A549 (cell line): ENCODE data around the gene RFC4. TPM values are rescaled to one million over a fixed set of nuclear protein-coding genes. Genes with fewer than 3 reads are reported as not detected.

ENCODE experiments used
- ATAC-seq, 2 experiments: fragments of 200-7000 bp in 1 of 2; fragments of >200 bp in 1 of 2; cut with Nextera tagmentation in 1 of 2; cut with Tn5 transposase in 1 of 2; 3 replicates each; pipeline versions ENCODE4 v1.8.0 to v1.9.1; 2018 to 2020; ENCODE audit warnings: mild to moderate bottlenecking in 1 of 2, moderate library complexity in 1 of 2
- CTCF ChIA-PET: fragments of 300-600 bp; sonication (Branson Sonifier 250); formaldehyde crosslinking; extraction: SDS; loops from one replicate; lab custom pipeline; 2021; ENCODE audit warnings: antibody characterized with exemption, inconsistent platforms; lab: Yijun Ruan, JAX
- POLR2A ChIA-PET: fragments of 350-600 bp; formaldehyde crosslinking; extraction: SDS; loops from one replicate; lab custom pipeline; 2021; ENCODE audit warnings: antibody characterized with exemption, inconsistent platforms; lab: Yijun Ruan, JAX
- DNase-seq, 2 experiments: peaks; one replicate each; pipeline versions ENCODE4 v3.0.0 to v3.0.0-alpha.2; 2011 to 2016; ENCODE audit warnings: low read depth in 1 of 2, low spot score in 1 of 2
- FAIRE-seq: peaks from 2 replicates; lab custom pipeline; 2011; peaks lifted over from hg19 to GRCh38; lab: Jason Lieb, UNC
- H3K27ac ChIP-seq, 2 experiments: fragments of >200 bp; sonication (Bioruptor Twin); formaldehyde crosslinking; 3 replicates each; pipeline ENCODE4 v1.5.1; 2016 to 2017
- H3K4me1 ChIP-seq: fragments of >200 bp; sonication (Bioruptor Twin); formaldehyde crosslinking; 3 replicates; pipeline ENCODE4 v1.6.1; 2016
- H3K4me2 ChIP-seq: fragments of >200 bp; sonication (Bioruptor Twin); formaldehyde crosslinking; 3 replicates; pipeline ENCODE4 v1.6.1; 2016
- H3K4me3 ChIP-seq: fragments of >200 bp; sonication (Bioruptor Twin); formaldehyde crosslinking; 3 replicates; pipeline ENCODE4 v1.5.1; 2016
- H3K9me3 ChIP-seq: fragments of >200 bp; sonication (Bioruptor Twin); formaldehyde crosslinking; 3 replicates; pipeline ENCODE4 v1.6.1; 2016
- BCL3 ChIP-seq: fragments of >200 bp; sonication (Bioruptor Twin); formaldehyde crosslinking; IDR thresholded peaks from 3 replicates; pipeline ENCODE4 v1.6.1; 2016
- BHLHE40 ChIP-seq: IDR thresholded peaks from 2 replicates; pipeline ENCODE4 v1.6.1; 2012; ENCODE audit warnings: low read depth, low read length, inconsistent platforms
- CBX2 ChIP-seq: fragments of 200-600 bp; sonication (generic); IDR thresholded peaks from 2 replicates; pipeline ENCODE4 v1.6.1; 2016; ENCODE audit warnings: low read depth, mild to moderate bottlenecking, borderline replicate concordance
- CHD2 ChIP-seq: fragments of 150-350 bp; IDR thresholded peaks from 2 replicates; pipeline ENCODE4 v1.6.1; 2014; ENCODE audit warnings: low read length; ENCODE audit not compliant: partially characterized antibody
- E2F6 ChIP-seq: IDR thresholded peaks from 2 replicates; pipeline ENCODE4 v1.6.1; 2012; ENCODE audit warnings: low read depth, borderline replicate concordance
- EHF ChIP-seq: fragments of 250-450 bp; sonication (Bioruptor Pico); IDR thresholded peaks from 2 replicates; pipeline ENCODE4 v1.5.0; 2020; ENCODE audit warnings: mild to moderate bottlenecking
- EHMT2 ChIP-seq: fragments of 200-600 bp; sonication (generic); IDR thresholded peaks from 2 replicates; pipeline ENCODE4 v1.6.1; 2016; ENCODE audit warnings: antibody characterized with exemption, low read depth, mild to moderate bottlenecking, moderate library complexity
- EP300 ChIP-seq, 2 experiments: fragments of >200 bp; sonication (Bioruptor Twin); formaldehyde crosslinking; IDR thresholded peaks; 2 replicates in 1 of 2; 3 replicates in 1 of 2; pipeline ENCODE4 v1.6.1; 2016 to 2017
- FOSB ChIP-seq: fragments of 250-450 bp; sonication (Bioruptor Pico); IDR thresholded peaks from 2 replicates; pipeline ENCODE4 v1.5.0; 2020; ENCODE audit warnings: mild to moderate bottlenecking, moderate library complexity
- FOSL2 ChIP-seq, 2 experiments: fragments of 450-650 bp in 1 of 2; fragments of >200 bp in 1 of 2; sonication (Bioruptor Twin) in 1 of 2; formaldehyde crosslinking; IDR thresholded peaks; 2 replicates each; pipeline versions ENCODE4 v1.5.0 to v1.6.1; 2016 to 2020; ENCODE audit warnings: mild to moderate bottlenecking in 1 of 2, moderate library complexity in 1 of 2
- FOXS1 ChIP-seq: fragments of 250-450 bp; sonication (Bioruptor Pico); IDR thresholded peaks from 2 replicates; pipeline ENCODE4 v1.5.0; 2020; ENCODE audit warnings: mild to moderate bottlenecking, moderate library complexity
- HDAC2 ChIP-seq: fragments of 200-600 bp; sonication (generic); IDR thresholded peaks from 2 replicates; pipeline ENCODE4 v1.6.1; 2016
- HEYL ChIP-seq: fragments of 250-450 bp; sonication (Bioruptor Pico); IDR thresholded peaks from 2 replicates; pipeline ENCODE4 v1.8.0; 2021; ENCODE audit warnings: mild to moderate bottlenecking, moderate library complexity
- HOXB13 ChIP-seq: fragments of 250-450 bp; sonication (Bioruptor Pico); IDR thresholded peaks from 2 replicates; pipeline ENCODE4 v1.5.0; 2020; ENCODE audit warnings: low read depth, mild to moderate bottlenecking, moderate library complexity
- KDM1A ChIP-seq: fragments of 200-600 bp; sonication (generic); IDR thresholded peaks from 2 replicates; pipeline ENCODE4 v1.6.1; 2016; ENCODE audit warnings: low read depth, mild to moderate bottlenecking
- MYC ChIP-seq: IDR thresholded peaks from 2 replicates; pipeline ENCODE4 v1.6.1; 2012; ENCODE audit warnings: mild to moderate bottlenecking, inconsistent platforms, low read length, improper control_type of control experiment, borderline replicate concordance
- NPAS2 ChIP-seq: fragments of 250-450 bp; sonication (Bioruptor Pico); IDR thresholded peaks from 2 replicates; pipeline ENCODE4 v1.8.0; 2022; ENCODE audit warnings: mild to moderate bottlenecking, moderate library complexity, borderline replicate concordance
- RAD21 ChIP-seq, 2 experiments: fragments of >200 bp in 1 of 2; sonication (Bioruptor Twin) in 1 of 2; formaldehyde crosslinking in 1 of 2; IDR thresholded peaks in 1 of 2; conservative IDR thresholded peaks in 1 of 2; 2 replicates in 1 of 2; 3 replicates in 1 of 2; pipeline ENCODE4 v1.6.1; 2012 to 2018; ENCODE audit warnings: inconsistent platforms in 1 of 2
- RCOR1 ChIP-seq: fragments of 150-350 bp; IDR thresholded peaks from 2 replicates; pipeline ENCODE4 v1.6.1; 2014; ENCODE audit warnings: antibody characterized with exemption, low read length, low read depth
- SMC3 ChIP-seq: fragments of >200 bp; sonication (Bioruptor Twin); formaldehyde crosslinking; IDR thresholded peaks from 3 replicates; pipeline ENCODE4 v1.6.1; 2018; ENCODE audit warnings: inconsistent platforms
- SREBF2 ChIP-seq: fragments of 450-650 bp; IDR thresholded peaks from 2 replicates; pipeline ENCODE4 v1.6.1; 2014; ENCODE audit warnings: mild to moderate bottlenecking, moderate library complexity
- TFCP2L1 ChIP-seq: fragments of 250-450 bp; sonication (Bioruptor Pico); IDR thresholded peaks from 2 replicates; pipeline ENCODE4 v1.5.0; 2021; ENCODE audit warnings: mild to moderate bottlenecking
- ZFP36 ChIP-seq: fragments of 450-650 bp; IDR thresholded peaks from 2 replicates; pipeline ENCODE4 v1.6.1; 2014; ENCODE audit warnings: borderline replicate concordance; ENCODE audit not compliant: partially characterized antibody
- ZNF302 ChIP-seq: fragments of 250-450 bp; sonication (Bioruptor Pico); IDR thresholded peaks from 2 replicates; pipeline ENCODE4 v1.9.0; 2021; ENCODE audit warnings: inconsistent platforms, mild to moderate bottlenecking, moderate library complexity
- WGBS: methylation state at CpG from one replicate; pipeline ENCODE4 v1.1.6; 2017; ENCODE audit errors: missing lambda C conversion rate; 5-methylcytosine and 5-hydroxymethylcytosine counted together
- polyA plus RNA-seq, 4 experiments: library from polyadenylated mRNA; depleted of rRNA in 3 of 4; stranded (reverse); fragments of >200 nt; fragmentation: RNase III in 1 of 4; extraction: RNeasy Plus Mini Kit Qiagen cat#74134 plus additional on column Dnase treatment in 1 of 4; gene quantifications; 2 replicates in 3 of 4; 3 replicates in 1 of 4; pipeline ENCODE4 v1.2.3, GENCODE V29; 2011 to 2017
- TF ChIP-seq, protein P1 (sequence below): fragments of 450-650 bp; IDR thresholded peaks from 2 replicates; pipeline ENCODE4 v1.6.1; 2014; ENCODE audit warnings: antibody characterized with exemption

The RFC4 gene
- polyA plus RNA-seq, 2 of the 4 experiments (the other 2 are of a cell fraction), result 40.6 to 68.8 TPM

- DNase-seq, result no peak
Observed at GRCh38 chr3:186845756-186846155, 39.5 kb upstream of the RFC4 start.

DNA sequence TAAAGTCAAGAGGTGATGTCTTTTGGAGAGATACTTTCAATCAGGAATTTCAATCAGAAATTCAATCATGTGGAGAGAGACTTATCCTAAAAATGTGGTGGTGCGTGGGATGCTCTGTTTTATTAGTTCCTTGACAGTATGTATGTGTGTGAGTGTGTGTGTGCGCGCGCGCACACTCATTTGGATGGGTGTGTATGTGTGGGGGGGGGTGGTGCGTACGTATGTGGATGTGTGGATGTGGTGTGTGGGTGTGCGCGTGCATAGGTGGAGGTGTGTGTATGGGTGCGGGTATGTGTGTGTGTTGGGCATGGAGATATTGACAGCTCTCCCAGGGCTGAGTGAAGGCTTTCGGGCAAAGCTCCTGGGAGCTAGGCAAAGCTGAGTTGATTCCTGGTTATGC is 38.6 kb upstream of the RFC4 start:
- no peak overlapping the region for H3K27ac ChIP-seq
- ATAC-seq, result no peak
- no peaks in the 10 kb centered on the region for H3K4me1 ChIP-seq
- WGBS, result 73% methylated on average over 11 of the region's 11 CpGs
- CTCF ChIA-PET, result interaction anchor here (0.6 to 1.7 kb wide), 2 partner anchors 320 to 558 kb away, joined by 3 to 5 read pairs; no protein-coding TSS in a partner anchor
- no peak for TF ChIP-seq ZNF302 (CRISPR knock-in tag)
- TF ChIP-seq RAD21 (conservative IDR thresholded peaks at IDR 0.05 in 1 of 2, IDR thresholded peaks at IDR 0.05 in 1 of 2), result no peak
- no peak for TF ChIP-seq TFCP2L1
- TF ChIP-seq EP300 (IDR thresholded peaks at IDR 0.05), result no peak
- no peak for TF ChIP-seq EHMT2
- no peak for TF ChIP-seq FOXS1 (CRISPR knock-in tag)
- TF ChIP-seq FOSB (CRISPR knock-in tag), result no peak
- no peak for TF ChIP-seq EHF (CRISPR knock-in tag)
- no peak for TF ChIP-seq HOXB13 (CRISPR knock-in tag)
- TF ChIP-seq, protein P1, sequence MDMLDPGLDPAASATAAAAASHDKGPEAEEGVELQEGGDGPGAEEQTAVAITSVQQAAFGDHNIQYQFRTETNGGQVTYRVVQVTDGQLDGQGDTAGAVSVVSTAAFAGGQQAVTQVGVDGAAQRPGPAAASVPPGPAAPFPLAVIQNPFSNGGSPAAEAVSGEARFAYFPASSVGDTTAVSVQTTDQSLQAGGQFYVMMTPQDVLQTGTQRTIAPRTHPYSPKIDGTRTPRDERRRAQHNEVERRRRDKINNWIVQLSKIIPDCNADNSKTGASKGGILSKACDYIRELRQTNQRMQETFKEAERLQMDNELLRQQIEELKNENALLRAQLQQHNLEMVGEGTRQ, result no peak
- TF ChIP-seq MYC, result no peak
- no peak for TF ChIP-seq CBX2
- TF ChIP-seq KDM1A, result no peak
- TF ChIP-seq HEYL (CRISPR knock-in tag), result no peak
- no peak for TF ChIP-seq BCL3
- TF ChIP-seq CHD2, result no peak
- no peak for TF ChIP-seq RCOR1
- no peak for TF ChIP-seq E2F6
- TF ChIP-seq NPAS2, result no peak
- FAIRE-seq, result no peak
- DNase-seq, result no peak
- no peak overlapping the region for H3K4me2 ChIP-seq
- H3K9me3 ChIP-seq, result no peaks in the 10 kb centered on the region
- H3K4me3 ChIP-seq, result no peak overlapping the region
- POLR2A ChIA-PET, result no interaction called here

More at GRCh38 chr3:186845756-186846155, 39.5 kb upstream of the RFC4 start:
- ATAC-seq, result no peak
- no peak overlapping the region for H3K4me2 ChIP-seq
- ChIA-PET CTCF (interaction anchor here (0.8 to 1.4 kb wide), 2 partner anchors 24 to 268 kb away, joined by 3 to 4 read pairs; no protein-coding TSS in a partner anchor), POLR2A (no interaction called here)
- no peaks in the 10 kb centered on the region for H3K4me1 ChIP-seq
- H3K4me3 ChIP-seq, result no peak overlapping the region
- no peak for FAIRE-seq
- no peaks in the 10 kb centered on the region for H3K9me3 ChIP-seq
- WGBS, result 63% methylated on average over 10 of the region's 10 CpGs
- no peak overlapping the region for H3K27ac ChIP-seq
- TF ChIP-seq HDAC2 (no peak), SREBF2 (no peak), BHLHE40 (no peak), ZFP36 (no peak), CBX2 (no peak), SMC3 (no peak), FOSL2 (IDR thresholded peaks at IDR 0.05) (no peak), FOSL2 (CRISPR knock-in tag; IDR thresholded peaks at IDR 0.05) (no peak), HOXB13 (CRISPR knock-in tag) (no peak)
- TF ChIP-seq, all 56 proteins: peak for 0
